Thyroid gland (tissue), 4 donors: ENCODE data around the gene SPATA7. TPM values are rescaled to one million over a fixed set of nuclear protein-coding genes. Genes with fewer than 3 reads are reported as not detected.

Source experiments
- DNase-seq, 2 donors: peaks; one replicate each; pipeline ENCODE4 v3.0.0-alpha.2; 2019
- H3K27ac ChIP-seq, 3 donors: fragments of 200-600 bp; sonication (generic); 1 replicate in 2 of 3; 2 replicates in 1 of 3; pipeline ENCODE4 v1.5.1; 2016 to 2019; ENCODE audit warnings: mild to moderate bottlenecking in 1 of 3, moderate library complexity in 1 of 3
- H3K27me3 ChIP-seq: fragments of 200-600 bp; sonication (generic); one replicate; pipeline ENCODE4 v1.5.1; 2019
- H3K36me3 ChIP-seq, 2 donors: fragments of 200-600 bp; sonication (generic); one replicate each; pipeline ENCODE4 v1.5.1; 2016 to 2019
- H3K4me1 ChIP-seq, 2 donors: fragments of 200-600 bp; sonication (generic); one replicate each; pipeline ENCODE4 v1.5.1; 2017 to 2019
- H3K4me3 ChIP-seq, 3 donors: fragments of 200-600 bp; sonication (generic); replicated peaks in 1 of 3; 1 replicate in 2 of 3; 2 replicates in 1 of 3; pipeline ENCODE4 v1.5.1; 2016; ENCODE audit warnings: mild to moderate bottlenecking in 1 of 3
- H3K9me3 ChIP-seq: fragments of 200-600 bp; sonication (generic); one replicate; pipeline ENCODE4 v1.5.1; 2017
- CTCF ChIP-seq, 6 experiments: fragments of 200-600 bp in 3 of 6; fragments of 450-650 bp in 3 of 6; sonication (generic) in 3 of 6; IDR thresholded peaks; one replicate each; pipeline ENCODE4 v1.5.1; 2016 to 2019; ENCODE audit warnings: antibody characterized with exemption in 6 of 6, mild to moderate bottlenecking in 2 of 6, inconsistent platforms in 1 of 6, moderate library complexity in 1 of 6
- POLR2A ChIP-seq, 2 donors: fragments of 450-650 bp; IDR thresholded peaks; one replicate each; pipeline ENCODE4 v1.6.1; 2017; ENCODE audit warnings: antibody characterized with exemption in 2 of 2, mild to moderate bottlenecking in 2 of 2, moderate library complexity in 1 of 2
- WGBS, 2 donors: methylation state at CpG; one replicate each; pipeline ENCODE4 v1.1.5; 2017; 5-methylcytosine and 5-hydroxymethylcytosine counted together
- intact Hi-C: fragments of 100-400 bp; cut with DNase I; formaldehyde crosslinking; loops from one replicate; pipeline ENCODE4 v1.15.1; 2023
- total RNA-seq, 4 donors: library from RNA; depleted of rRNA; stranded (reverse); fragments of >200 nt; gene quantifications; one replicate each; pipeline ENCODE4 v1.2.3, GENCODE V29; 2016

The SPATA7 gene
- total RNA-seq: 10 to 100 TPM; 51.0 to 57.6 (median 52.2) TPM

GRCh38 chr14:88385212-88386101, at the start of gene SPATA7:
Gene SPATA7, plus strand, starts transcription at chr14:88385657. Its CDS starts 162 bp downstream, at chr14:88385819.
- 0% methylated on average over 14 to 44 of the region's 50 CpGs for WGBS, 2 donors
- Histone ChIP-seq H3K27ac (peak within 1 kb of the TSS; percentile 85 to 91 (median 87)), H3K27me3 (no peaks in the 10 kb centered on the region), H3K9me3 (no peaks in the 10 kb centered on the region), H3K4me1 (peaks cover 17 to 23% of the 10 kb centered on the region in 2 donors), H3K4me3 (peak within 1 kb of the TSS; percentile 43 to 93 (median 52)), H3K36me3 (no peaks in the 10 kb centered on the region)
- intact Hi-C loops: loop anchor here (10.0 kb wide), 1 partner anchor 169 kb away; the partner anchor contains the start of gene PTPN21
- TF ChIP-seq CTCF (IDR thresholded peaks at IDR 0.05) (peak in 1 of 6 experiments; percentile 24), POLR2A (IDR thresholded peaks at IDR 0.05) (peak; percentile 46 to 96)
- peak; percentile 97 for DNase-seq

- DNase-seq: no peak
- intact Hi-C loops: no loop called here
Observed at GRCh38 chr14:88340357-88340756, 45.1 kb upstream of the SPATA7 start.

GRCh38 chr14:88342980-88343379, 42.5 kb upstream of the SPATA7 start:
- intact Hi-C loops: no loop called here
- no peak for DNase-seq
- WGBS, 2 donors: 73 to 94% methylated on average over 2 of the region's 2 CpGs

More at GRCh38 chr14:88340357-88340756, 45.1 kb upstream of the SPATA7 start:
- Histone ChIP-seq H3K4me3 (no peak overlapping the region), H3K27me3 (no peaks in the 10 kb centered on the region), H3K36me3 (no peaks in the 10 kb centered on the region), H3K9me3 (no peaks in the 10 kb centered on the region), H3K4me1 (no peaks in the 10 kb centered on the region), H3K27ac (no peak overlapping the region)
- TF ChIP-seq CTCF (IDR thresholded peaks at IDR 0.05) (no peak), POLR2A (IDR thresholded peaks at IDR 0.05) (no peak)

GRCh38 chr14:88346048-88346639, 39.3 kb upstream of the SPATA7 start:
- Histone ChIP-seq H3K36me3 (no peaks in the 10 kb centered on the region), H3K9me3 (no peaks in the 10 kb centered on the region), H3K27me3 (no peaks in the 10 kb centered on the region), H3K27ac (no peak overlapping the region), H3K4me1 (no peaks in the 10 kb centered on the region), H3K4me3 (no peak overlapping the region)
- TF ChIP-seq CTCF (IDR thresholded peaks at IDR 0.05) (no peak), POLR2A (IDR thresholded peaks at IDR 0.05) (no peak)
- WGBS, 2 donors: 70 to 71% methylated on average over 5 of the region's 5 CpGs
- no peak for DNase-seq
- intact Hi-C loops: no loop called here

More at GRCh38 chr14:88342980-88343379, 42.5 kb upstream of the SPATA7 start:
- Histone ChIP-seq H3K4me3 (no peak overlapping the region), H3K27me3 (no peaks in the 10 kb centered on the region), H3K27ac (no peak overlapping the region), H3K4me1 (no peaks in the 10 kb centered on the region), H3K36me3 (no peaks in the 10 kb centered on the region), H3K9me3 (no peaks in the 10 kb centered on the region)
- TF ChIP-seq CTCF (IDR thresholded peaks at IDR 0.05) (no peak), POLR2A (IDR thresholded peaks at IDR 0.05) (no peak)

GRCh38 chr14:88348546-88348945, 36.9 kb upstream of the SPATA7 start:
- H3K36me3 ChIP-seq: no peaks in the 10 kb centered on the region
- no peak for TF ChIP-seq POLR2A (IDR thresholded peaks at IDR 0.05)
- no peak for TF ChIP-seq CTCF (IDR thresholded peaks at IDR 0.05)
- H3K27me3 ChIP-seq: no peaks in the 10 kb centered on the region
- intact Hi-C loops: no loop called here
- H3K4me3 ChIP-seq: no peak overlapping the region
- no peaks in the 10 kb centered on the region for H3K4me1 ChIP-seq
- DNase-seq: no peak
- 58 to 71% methylated on average over 3 of the region's 3 CpGs for WGBS, 2 donors
- H3K27ac ChIP-seq: no peak overlapping the region
- H3K9me3 ChIP-seq: no peaks in the 10 kb centered on the region
